ENCODE results near the gene MALSU1.

Gene MALSU1

GRCh38 chr7:23284871-23285270 lies 14.3 kb upstream of the MALSU1 start:
- no peak for TF ChIP-seq CTCF (IDR thresholded peaks at IDR 0.05; ENCODE audit: low read depth, low read length, missing control alignments)
- no peak for DNase-seq (ENCODE audit: extremely low read depth, low read depth)
- H3K4me3 ChIP-seq (replicated peaks; ENCODE audit: low read depth, low read length) = no peak overlapping the region

- no peak for DNase-seq (ENCODE audit: extremely low read depth, low read depth)
- no peak overlapping the region for H3K4me3 ChIP-seq (replicated peaks; ENCODE audit: low read depth, low read length)
- no peak for TF ChIP-seq CTCF (IDR thresholded peaks at IDR 0.05; ENCODE audit: low read depth, low read length, missing control alignments)
Observed at GRCh38 chr7:23285657-23286646, 13.2 kb upstream of the MALSU1 start.

GRCh38 chr7:23287612-23288011 lies 11.5 kb upstream of the MALSU1 start:
- DNase-seq (ENCODE audit: extremely low read depth, low read depth) = no peak
- TF ChIP-seq CTCF (IDR thresholded peaks at IDR 0.05; ENCODE audit: low read depth, low read length, missing control alignments) = no peak
- H3K4me3 ChIP-seq (replicated peaks; ENCODE audit: low read depth, low read length) = no peak overlapping the region

- H3K4me3 ChIP-seq (replicated peaks; ENCODE audit: low read depth, low read length) = no peak overlapping the region
- no peak for DNase-seq (ENCODE audit: extremely low read depth, low read depth)
- TF ChIP-seq CTCF (IDR thresholded peaks at IDR 0.05; ENCODE audit: low read depth, low read length, missing control alignments) = no peak
Observed at GRCh38 chr7:23290993-23291392, 8.1 kb upstream of the MALSU1 start.

GRCh38 chr7:23291957-23292560 lies 7.1 kb upstream of the MALSU1 start:
- TF ChIP-seq CTCF (IDR thresholded peaks at IDR 0.05; ENCODE audit: low read depth, low read length, missing control alignments) = no peak
- no peak for DNase-seq (ENCODE audit: extremely low read depth, low read depth)
- H3K4me3 ChIP-seq (replicated peaks; ENCODE audit: low read depth, low read length) = no peak overlapping the region

GRCh38 chr7:23292623-23293022 lies 6.5 kb upstream of the MALSU1 start:
- H3K4me3 ChIP-seq (replicated peaks; ENCODE audit: low read depth, low read length) = no peak overlapping the region
- no peak for TF ChIP-seq CTCF (IDR thresholded peaks at IDR 0.05; ENCODE audit: low read depth, low read length, missing control alignments)
- no peak for DNase-seq (ENCODE audit: extremely low read depth, low read depth)
